Body of pancreas (tissue), 4 donors: ENCODE data around the gene RPS21. TPM values are rescaled to one million over a fixed set of nuclear protein-coding genes. Genes with fewer than 3 reads are reported as not detected.
"Not testable (repeated sequence)": the region's sequence is repeated elsewhere in the genome, so short reads cannot be mapped to it uniquely, and the experiment has no call there.

Experiments
- ATAC-seq: fragments of 150-250 bp; one replicate; pipeline ENCODE4 v1.9.1; 2016
- DNase-seq, 4 donors: peaks; one replicate each; pipeline ENCODE4 v3.0.0-alpha.2; 2019
- H3K27ac ChIP-seq, 4 donors: fragments of 200-600 bp; sonication (generic); 1 replicate in 3 of 4; 2 replicates in 1 of 4; pipeline versions ENCODE4 v1.5.1 to v1.6.1; 2016 to 2019; ENCODE audit warnings: mild to moderate bottlenecking in 1 of 4, mixed read lengths in 1 of 4, moderate library complexity in 1 of 4
- H3K27me3 ChIP-seq, 2 donors: fragments of 200-600 bp; sonication (generic); one replicate each; pipeline ENCODE4 v1.6.0; 2016; ENCODE audit warnings: mild to moderate bottlenecking in 1 of 2
- H3K36me3 ChIP-seq, 2 donors: fragments of 200-600 bp; sonication (generic); replicated peaks in 1 of 2; 2 replicates each; pipeline ENCODE4 v1.5.1; 2016; ENCODE audit warnings: low read depth in 2 of 2; ENCODE audit not compliant: insufficient read depth in 1 of 2
- H3K4me1 ChIP-seq: fragments of 200-600 bp; sonication (generic); one replicate; pipeline ENCODE4 v1.6.0; 2016
- H3K4me3 ChIP-seq, 2 donors: fragments of 200-600 bp; sonication (generic); 1 replicate in 1 of 2; 2 replicates in 1 of 2; pipeline ENCODE4 v1.5.1; 2016 to 2019
- H3K9me3 ChIP-seq, 3 donors: fragments of 200-600 bp; sonication (generic); 1 replicate in 2 of 3; 2 replicates in 1 of 3; pipeline ENCODE4 v1.5.1; 2016
- POLR2A ChIP-seq, 3 donors: fragments of 450-650 bp; IDR thresholded peaks; one replicate each; pipeline ENCODE4 v1.6.1; 2016; ENCODE audit warnings: antibody characterized with exemption in 3 of 3, mild to moderate bottlenecking in 2 of 3
- WGBS, 2 donors: methylation state at CpG; one replicate each; pipeline ENCODE4 v1.1.5; 2017; 5-methylcytosine and 5-hydroxymethylcytosine counted together
- intact Hi-C: fragments of 100-400 bp; cut with DNase I; formaldehyde crosslinking; loops from one replicate; pipeline ENCODE4 v1.15.1; 2023
- total RNA-seq, 2 donors: library from RNA; depleted of rRNA; stranded (reverse); fragments of >200 nt; gene quantifications; one replicate each; pipeline ENCODE4 v1.1.0, GENCODE V29; 2016
- TF ChIP-seq, protein P1 (sequence below), 7 experiments: fragments of 450-650 bp in 4 of 7; fragments of 200-600 bp in 3 of 7; sonication (generic) in 3 of 7; IDR thresholded peaks; one replicate each; pipeline ENCODE4 v1.5.1; 2016 to 2019; ENCODE audit warnings: antibody characterized with exemption in 7 of 7

Gene RPS21
- total RNA-seq, 2 donors from 2014 or later: 654 to 656 TPM

DNA sequence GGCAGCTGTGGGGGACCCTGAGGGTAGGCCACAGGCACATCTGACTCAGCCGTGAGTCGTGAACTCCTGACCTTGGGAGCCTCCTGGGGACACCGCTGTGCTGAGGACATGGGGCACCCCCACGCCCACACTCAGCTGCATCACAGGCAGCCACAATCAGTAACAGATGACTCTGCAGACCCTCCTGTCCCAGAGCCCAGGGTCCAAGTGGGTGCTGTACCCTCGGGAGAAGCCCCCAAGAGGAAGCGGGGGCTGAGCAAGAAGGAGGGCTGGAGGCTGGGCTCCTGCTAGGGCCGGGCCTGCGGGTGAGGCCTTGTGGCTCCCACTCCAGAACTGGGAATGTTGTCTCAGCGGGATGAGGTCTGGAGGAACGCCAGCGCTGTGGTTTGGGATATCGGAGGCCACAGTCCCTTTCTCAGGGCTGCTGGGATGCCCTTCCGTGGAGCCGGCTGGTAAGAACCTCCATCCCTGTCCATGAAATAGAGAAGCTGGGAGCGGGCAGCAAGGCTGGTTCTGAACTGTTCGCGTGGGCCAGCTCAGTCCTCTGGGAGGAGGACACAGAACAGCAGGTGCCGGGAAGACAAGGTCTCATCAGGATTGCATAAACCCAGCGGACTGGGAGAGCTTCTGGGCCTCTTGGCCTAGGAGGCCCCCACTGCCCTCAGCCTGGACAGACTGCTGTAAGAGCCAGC, 16.6 kb upstream of the RPS21 start:
- no peak overlapping the region for H3K27ac ChIP-seq
- 48 to 63% methylated on average over 7 to 16 of the region's 19 CpGs for WGBS, 2 donors
- no peaks in the 10 kb centered on the region for H3K9me3 ChIP-seq
- ATAC-seq (no peak), DNase-seq (no peak)
- no peaks in the 10 kb centered on the region for H3K27me3 ChIP-seq
- TF ChIP-seq, protein P1, sequence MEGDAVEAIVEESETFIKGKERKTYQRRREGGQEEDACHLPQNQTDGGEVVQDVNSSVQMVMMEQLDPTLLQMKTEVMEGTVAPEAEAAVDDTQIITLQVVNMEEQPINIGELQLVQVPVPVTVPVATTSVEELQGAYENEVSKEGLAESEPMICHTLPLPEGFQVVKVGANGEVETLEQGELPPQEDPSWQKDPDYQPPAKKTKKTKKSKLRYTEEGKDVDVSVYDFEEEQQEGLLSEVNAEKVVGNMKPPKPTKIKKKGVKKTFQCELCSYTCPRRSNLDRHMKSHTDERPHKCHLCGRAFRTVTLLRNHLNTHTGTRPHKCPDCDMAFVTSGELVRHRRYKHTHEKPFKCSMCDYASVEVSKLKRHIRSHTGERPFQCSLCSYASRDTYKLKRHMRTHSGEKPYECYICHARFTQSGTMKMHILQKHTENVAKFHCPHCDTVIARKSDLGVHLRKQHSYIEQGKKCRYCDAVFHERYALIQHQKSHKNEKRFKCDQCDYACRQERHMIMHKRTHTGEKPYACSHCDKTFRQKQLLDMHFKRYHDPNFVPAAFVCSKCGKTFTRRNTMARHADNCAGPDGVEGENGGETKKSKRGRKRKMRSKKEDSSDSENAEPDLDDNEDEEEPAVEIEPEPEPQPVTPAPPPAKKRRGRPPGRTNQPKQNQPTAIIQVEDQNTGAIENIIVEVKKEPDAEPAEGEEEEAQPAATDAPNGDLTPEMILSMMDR (IDR thresholded peaks at IDR 0.05): no peak
- TF ChIP-seq POLR2A (IDR thresholded peaks at IDR 0.05): no peak
- intact Hi-C loops: no loop called here
- H3K4me3 ChIP-seq: no peak overlapping the region
- H3K4me1 ChIP-seq: peaks cover 57% of the 10 kb centered on the region
- no peaks in the 10 kb centered on the region for H3K36me3 ChIP-seq

DNA sequence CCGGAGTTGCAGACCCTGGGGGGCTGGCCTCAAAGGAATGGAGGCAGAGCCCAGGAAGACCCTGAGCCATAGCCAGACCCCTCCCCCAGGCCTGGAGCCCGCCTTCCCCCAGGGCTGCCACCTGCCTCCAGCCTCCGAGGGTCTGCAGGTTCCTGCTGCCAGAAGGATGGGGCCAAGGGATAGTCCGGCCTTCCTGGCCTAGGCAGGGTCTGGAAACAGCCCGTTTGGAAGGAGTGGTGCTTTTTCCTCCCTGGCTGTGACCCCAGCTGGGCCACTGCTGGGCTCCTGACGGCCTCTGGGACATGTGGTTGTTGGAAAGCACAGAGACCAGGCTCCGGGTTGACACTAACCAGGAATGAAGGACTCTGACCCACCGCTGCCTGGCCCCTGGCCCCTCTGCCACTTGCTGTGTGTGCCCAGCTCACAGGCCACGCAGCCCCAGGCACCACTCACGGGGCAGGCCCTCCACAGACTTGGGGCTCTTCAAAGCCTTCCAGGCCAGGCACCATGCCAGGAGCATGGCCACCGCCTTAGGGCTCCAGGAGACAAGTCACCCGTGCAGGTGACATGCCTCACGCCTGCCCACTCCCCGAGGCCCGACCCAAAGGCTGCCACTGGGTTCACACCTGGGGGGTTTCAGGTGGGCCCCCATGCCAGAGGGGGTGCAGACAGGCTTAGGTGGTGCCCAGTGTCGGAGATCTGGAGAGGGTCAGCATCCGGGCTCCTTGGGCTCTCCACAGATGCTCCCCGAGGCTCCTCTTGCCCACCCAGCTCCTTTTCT, 15.9 kb upstream of the RPS21 start:
- no peaks in the 10 kb centered on the region for H3K27me3 ChIP-seq

DNA sequence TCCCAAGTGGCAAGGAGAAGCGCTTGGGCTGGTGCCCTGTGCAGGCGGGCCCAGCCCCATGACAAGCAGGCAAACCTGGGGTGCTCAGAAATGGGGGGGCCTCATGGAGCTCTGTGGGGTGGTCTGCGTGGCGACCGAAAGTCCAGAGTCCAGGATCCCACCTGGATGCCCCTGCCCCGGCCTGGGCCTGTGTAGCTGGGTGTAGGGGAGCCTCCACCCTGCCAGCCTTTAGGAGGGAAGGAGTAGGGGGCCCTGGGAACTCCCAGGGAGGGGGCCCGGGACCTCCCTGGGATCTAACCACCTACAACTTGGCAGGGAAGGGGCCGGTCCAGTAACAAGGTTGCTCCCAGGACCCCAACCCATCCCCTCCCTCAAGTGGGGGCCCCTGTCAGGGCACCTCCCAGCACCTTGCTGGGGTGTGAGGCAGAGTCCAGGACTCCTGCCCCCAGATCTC, 15.3 kb upstream of the RPS21 start:
- 86% methylated on average over 8 of the region's 8 CpGs; no CpG with 5 or more reads in 1 of the 2 donors for WGBS, 2 donors
- intact Hi-C loops: no loop called here
- Histone ChIP-seq H3K4me3 (no peak overlapping the region), H3K27me3 (no peaks in the 10 kb centered on the region), H3K9me3 (no peaks in the 10 kb centered on the region), H3K4me1 (peaks cover 57% of the 10 kb centered on the region), H3K36me3 (no peaks in the 10 kb centered on the region), H3K27ac (no peak overlapping the region)
- DNase-seq (no peak), ATAC-seq (no peak)
- TF ChIP-seq POLR2A (IDR thresholded peaks at IDR 0.05): no peak
- TF ChIP-seq, protein P1 (IDR thresholded peaks at IDR 0.05): no peak

More for the DNA sequence above, 15.9 kb upstream of the RPS21 start:
- no peaks in the 10 kb centered on the region for H3K9me3 ChIP-seq
- no peak for ATAC-seq
- H3K27ac ChIP-seq: no peak overlapping the region
- H3K4me3 ChIP-seq: no peak overlapping the region
- H3K4me1 ChIP-seq: peaks cover 57% of the 10 kb centered on the region
- no peak for DNase-seq
- WGBS, 2 donors: 65 to 100% methylated on average over 1 to 17 of the region's 18 CpGs
- TF ChIP-seq POLR2A (IDR thresholded peaks at IDR 0.05): no peak
- TF ChIP-seq, protein P1 (IDR thresholded peaks at IDR 0.05): no peak
- intact Hi-C loops: no loop called here
- H3K36me3 ChIP-seq: no peaks in the 10 kb centered on the region

DNA sequence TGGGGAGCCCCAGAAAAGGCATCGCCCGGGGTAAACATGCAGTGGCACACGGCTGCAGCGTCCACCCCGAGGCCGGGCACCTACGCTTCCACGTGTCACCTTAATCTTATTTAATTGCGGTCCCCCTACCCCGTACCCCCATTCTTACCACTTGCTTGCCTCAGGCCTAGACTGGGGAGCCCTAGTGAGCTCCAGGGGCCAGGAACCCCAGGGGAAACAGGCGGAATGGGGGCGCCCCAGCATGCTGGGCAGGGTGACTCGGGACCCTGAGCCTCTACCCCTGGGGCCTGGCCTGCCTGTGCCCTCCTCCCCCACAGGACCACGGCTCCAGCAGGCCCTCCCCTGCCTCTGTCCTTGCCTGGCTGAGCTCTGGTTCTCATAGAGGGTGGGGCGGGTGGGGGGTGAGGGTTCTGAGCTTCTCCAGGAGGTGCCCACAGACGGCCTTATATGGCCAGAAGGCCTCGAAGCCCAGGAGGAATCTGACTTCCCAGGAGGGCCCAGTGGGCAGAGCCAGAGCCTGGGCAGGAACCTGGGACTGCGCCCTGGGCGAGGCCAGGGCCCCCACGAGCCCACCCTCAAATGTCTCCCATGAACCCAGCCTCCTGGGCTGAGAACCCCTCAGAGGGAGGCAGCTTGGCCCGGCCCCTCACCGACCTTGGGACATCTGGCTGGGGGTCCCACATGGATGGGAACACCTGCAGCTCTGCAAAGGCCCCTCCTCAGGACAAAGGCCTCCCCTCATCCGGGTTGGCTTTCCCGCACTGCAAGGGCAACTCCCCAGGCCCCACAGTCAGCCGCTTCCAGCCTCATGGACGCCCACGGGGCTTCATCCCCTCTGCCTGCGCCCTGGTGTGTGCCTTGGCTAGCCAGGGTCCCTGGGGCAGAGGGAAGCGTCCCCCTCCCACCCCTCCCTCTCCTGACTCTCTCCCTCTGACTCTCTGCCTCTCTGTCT, 14.6 kb upstream of the RPS21 start:
- no peak for DNase-seq
- H3K27me3 ChIP-seq: no peaks in the 10 kb centered on the region
- H3K9me3 ChIP-seq: no peaks in the 10 kb centered on the region
- no peak for ATAC-seq
- no peak overlapping the region for H3K4me3 ChIP-seq
- peaks cover 62% of the 10 kb centered on the region for H3K4me1 ChIP-seq
- no peak for TF ChIP-seq POLR2A (IDR thresholded peaks at IDR 0.05)
- TF ChIP-seq, protein P1 (IDR thresholded peaks at IDR 0.05): no peak
- no peaks in the 10 kb centered on the region for H3K36me3 ChIP-seq
- intact Hi-C loops: no loop called here
- WGBS, 2 donors: 57 to 71% methylated on average over 20 to 27 of the region's 29 CpGs
- H3K27ac ChIP-seq: no peak overlapping the region

DNA sequence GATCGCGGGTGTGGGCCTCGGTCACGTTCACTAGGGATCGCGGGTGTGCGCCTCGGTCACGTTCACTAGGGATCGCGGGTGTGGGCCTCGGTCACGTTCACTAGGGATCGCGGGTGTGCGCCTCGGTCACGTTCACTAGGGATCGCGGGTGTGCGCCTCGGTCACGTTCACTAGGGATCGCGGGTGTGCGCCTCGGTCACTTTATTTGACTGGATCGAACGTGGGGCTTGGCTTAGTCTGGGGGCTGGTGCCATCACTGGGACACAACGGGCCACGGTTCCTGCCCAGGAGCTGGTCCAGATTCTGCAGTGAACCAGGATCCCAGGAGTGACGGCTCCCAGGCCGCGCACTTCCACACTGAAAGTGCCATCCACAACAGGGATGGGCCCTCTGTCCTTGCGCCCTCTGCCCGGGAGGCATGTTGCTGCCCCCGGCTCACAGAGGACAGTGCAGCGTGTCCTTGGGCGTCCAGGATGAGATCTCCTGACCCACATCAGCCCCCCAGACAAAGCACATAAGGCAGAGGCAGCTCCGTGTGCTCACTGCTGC, 13.2 kb upstream of the RPS21 start:
- H3K27ac ChIP-seq: peak overlapping the region in 1 of 4 donors; percentile 75
- peaks cover 62% of the 10 kb centered on the region for H3K4me1 ChIP-seq
- DNase-seq, intact Hi-C loops, ATAC-seq, H3K4me3 ChIP-seq, H3K36me3 ChIP-seq, H3K9me3 ChIP-seq, H3K27me3 ChIP-seq: not testable (repeated sequence)
- WGBS, 2 donors: 30 to 74% methylated on average over 2 to 22 of the region's 40 CpGs
